Measurements from ENCODE around the gene UBASH3A. TPM values are rescaled to one million over a fixed set of nuclear protein-coding genes. Genes with fewer than 3 reads are reported as not detected.

UBASH3A gene
- total RNA-seq, 1 donor from 2014 or later: not detected

DNA sequence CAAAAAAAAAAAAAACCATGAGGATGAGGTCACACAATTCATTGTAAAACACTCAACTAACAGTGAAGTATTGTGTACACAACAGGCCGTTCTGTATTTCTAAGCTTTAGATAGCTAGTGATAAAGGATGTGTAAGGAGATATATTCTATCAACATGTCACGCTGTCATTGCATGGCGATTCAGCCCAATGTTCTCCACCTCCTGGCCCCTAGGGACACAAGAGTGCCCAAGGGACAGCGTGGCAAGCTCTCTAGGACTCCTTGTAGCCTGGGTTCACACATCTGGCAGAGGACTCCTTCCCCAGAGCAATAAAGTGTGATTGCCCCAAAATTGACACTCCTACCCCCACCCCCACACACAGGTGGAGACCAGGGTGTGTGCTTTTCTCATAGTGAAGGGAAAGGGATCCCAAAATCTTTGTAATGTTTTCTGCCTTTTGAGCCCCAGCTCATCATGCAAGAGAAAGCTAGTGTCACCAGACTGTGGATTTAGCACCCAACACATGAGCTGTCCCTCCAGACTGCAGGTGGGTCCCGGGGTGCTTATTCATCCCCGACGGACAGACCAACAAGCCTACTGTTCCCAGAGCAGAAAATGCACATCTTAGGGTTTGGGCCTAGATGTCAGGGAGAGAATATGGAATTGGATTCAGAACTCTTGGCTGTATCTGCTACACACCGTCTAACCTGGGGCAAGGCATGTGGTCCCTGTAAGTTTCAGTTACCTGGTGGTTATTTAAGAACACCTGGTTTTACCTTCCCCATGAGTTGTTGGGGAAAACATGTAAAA lies 19.4 kb upstream of the UBASH3A start:
- peaks cover 23% of the 10 kb centered on the region for H3K27me3 Mint-ChIP-seq (ENCODE audit: low read depth)
- no peaks in the 10 kb centered on the region for H3K36me3 Mint-ChIP-seq
- DNase-seq (ENCODE audit: low spot score in 2 of 2, unreplicated experiment in 2 of 2): no peak
- no peak for TF ChIP-seq CTCF (IDR thresholded peaks at IDR 0.05; ENCODE audit: unreplicated experiment)
- H3K4me1 Mint-ChIP-seq: peaks cover 9% of the 10 kb centered on the region
- no peak overlapping the region for H3K27ac Mint-ChIP-seq
- H3K4me3 Mint-ChIP-seq: no peak overlapping the region
- H3K9me3 Mint-ChIP-seq: peaks cover 10% of the 10 kb centered on the region

- peaks cover 10% of the 10 kb centered on the region for H3K9me3 Mint-ChIP-seq
- DNase-seq (ENCODE audit: low spot score in 2 of 2, unreplicated experiment in 2 of 2): no peak
- H3K27ac Mint-ChIP-seq: no peak overlapping the region
Observed at GRCh38 chr21:42384989-42385388, 18.7 kb upstream of the UBASH3A start.

DNA sequence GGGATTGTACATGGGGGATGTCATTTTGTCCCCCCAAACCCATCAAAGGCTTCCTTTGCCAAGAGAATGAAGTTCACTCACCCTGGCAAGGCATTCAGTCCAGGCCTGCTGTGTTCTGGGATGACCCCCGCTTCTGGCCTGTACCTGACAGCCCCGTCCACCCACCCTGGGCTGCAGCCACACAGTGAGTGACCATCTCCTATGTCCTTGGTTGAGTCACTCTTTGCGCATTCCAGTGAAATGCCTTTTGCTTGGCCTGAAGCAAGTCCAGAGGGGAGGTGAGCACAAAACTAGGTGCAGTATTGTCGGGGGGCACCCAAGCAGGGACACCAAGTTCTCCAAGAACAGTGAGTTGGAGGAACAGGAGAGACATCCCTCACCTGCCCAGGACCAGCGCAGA lies 18.1 kb upstream of the UBASH3A start:
- DNase-seq (ENCODE audit: low spot score in 2 of 2, unreplicated experiment in 2 of 2): no peak
- Mint-ChIP-seq H3K36me3 (no peaks in the 10 kb centered on the region), H3K27me3 (ENCODE audit: low read depth) (peaks cover 19% of the 10 kb centered on the region), H3K4me1 (peaks cover 9% of the 10 kb centered on the region), H3K9me3 (peaks cover 10% of the 10 kb centered on the region), H3K4me3 (no peak overlapping the region), H3K27ac (no peak overlapping the region)
- no peak for TF ChIP-seq CTCF (IDR thresholded peaks at IDR 0.05; ENCODE audit: unreplicated experiment)

More at GRCh38 chr21:42384989-42385388, 18.7 kb upstream of the UBASH3A start:
- peaks cover 20% of the 10 kb centered on the region for H3K27me3 Mint-ChIP-seq (ENCODE audit: low read depth)
- TF ChIP-seq CTCF (IDR thresholded peaks at IDR 0.05; ENCODE audit: unreplicated experiment): no peak
- H3K4me1 Mint-ChIP-seq: peaks cover 9% of the 10 kb centered on the region
- H3K4me3 Mint-ChIP-seq: no peak overlapping the region
- no peaks in the 10 kb centered on the region for H3K36me3 Mint-ChIP-seq

DNA sequence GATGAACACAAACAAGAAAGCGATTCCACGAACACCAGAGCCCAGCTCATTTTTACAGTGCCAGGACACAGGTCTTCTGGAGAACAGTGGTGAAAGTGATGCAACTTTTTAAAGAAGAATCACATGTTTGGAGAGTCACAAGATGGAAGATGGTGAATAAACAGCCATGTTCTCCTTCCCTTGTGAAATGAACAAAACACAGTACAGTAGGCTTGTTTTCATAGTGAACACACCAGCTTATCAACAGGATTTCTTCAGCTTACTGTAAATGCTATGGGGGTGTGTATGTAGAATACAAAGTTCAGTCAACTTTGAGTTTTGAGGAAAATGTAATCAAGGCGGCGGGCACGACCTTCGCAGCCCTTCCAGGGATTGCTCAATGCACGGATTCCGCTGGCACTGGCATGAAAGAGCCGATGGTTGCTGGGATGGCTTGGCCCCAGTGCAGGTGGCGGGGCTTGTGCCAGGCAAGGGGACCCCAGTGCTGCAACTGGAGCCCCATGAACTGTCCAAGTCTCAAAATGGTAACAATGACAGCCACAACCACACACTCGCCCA lies 17.6 kb upstream of the UBASH3A start:
- Mint-ChIP-seq H3K36me3 (no peaks in the 10 kb centered on the region), H3K27me3 (ENCODE audit: low read depth) (peaks cover 21% of the 10 kb centered on the region), H3K9me3 (peaks cover 10% of the 10 kb centered on the region), H3K4me3 (no peak overlapping the region), H3K27ac (no peak overlapping the region), H3K4me1 (peaks cover 9% of the 10 kb centered on the region)
- DNase-seq (ENCODE audit: low spot score in 2 of 2, unreplicated experiment in 2 of 2): no peak
- TF ChIP-seq CTCF (IDR thresholded peaks at IDR 0.05; ENCODE audit: unreplicated experiment): no peak

DNA sequence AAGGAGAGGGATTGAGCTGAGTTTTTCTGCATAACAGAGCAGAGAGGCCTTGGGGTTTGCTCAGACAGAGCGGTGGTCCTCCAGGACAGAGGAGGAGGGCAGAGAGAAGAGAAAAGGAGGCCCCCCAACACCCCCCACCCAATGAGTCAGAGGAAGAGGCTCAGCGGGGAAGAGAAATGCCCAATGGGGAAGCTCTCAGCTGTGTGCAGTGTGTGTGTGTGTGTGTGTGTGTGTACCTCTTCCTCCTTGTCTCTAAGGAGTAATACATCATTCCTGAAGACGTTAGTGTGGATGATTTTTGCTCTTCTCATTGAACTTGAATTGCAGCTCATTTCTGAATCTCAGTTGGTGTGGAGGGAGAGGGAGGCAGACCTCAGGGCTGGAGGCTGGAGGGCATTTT lies 16.5 kb upstream of the UBASH3A start:
- Mint-ChIP-seq H3K36me3 (no peaks in the 10 kb centered on the region), H3K9me3 (peaks cover 3% of the 10 kb centered on the region), H3K4me1 (peaks cover 9% of the 10 kb centered on the region), H3K27ac (no peak overlapping the region), H3K27me3 (ENCODE audit: low read depth) (peaks cover 25% of the 10 kb centered on the region), H3K4me3 (no peak overlapping the region)
- DNase-seq (ENCODE audit: low spot score in 2 of 2, unreplicated experiment in 2 of 2): no peak
- TF ChIP-seq CTCF (IDR thresholded peaks at IDR 0.05; ENCODE audit: unreplicated experiment): no peak
